HepG2 (cell line): ENCODE measurements around the gene THEMIS. TPM values are rescaled to one million over a fixed set of nuclear protein-coding genes. Genes with fewer than 3 reads are reported as not detected.

ENCODE experiments used
- ATAC-seq: fragments of 200-7000 bp; cut with Tn5 transposase; 3 replicates; pipeline ENCODE4 v1.9.1; 2020; ENCODE audit warnings: mild to moderate bottlenecking, moderate library complexity
- BruUV-seq: library from RNA; stranded (reverse); fragments of 400-500 nt; replicated peaks from 2 replicates; lab custom pipeline; 2021; lab: Mats Ljungman, UMichigan
- CTCF ChIA-PET: fragments of 300-600 bp; formaldehyde crosslinking; extraction: SDS; loops from one replicate; lab custom pipeline; 2021; ENCODE audit warnings: low total read pairs, inconsistent platforms, low intra/inter-chr PET ratio; lab: Yijun Ruan, JAX
- POLR2A ChIA-PET: fragments of 350-600 bp; sonication (Branson Sonifier 250); formaldehyde crosslinking; loops from one replicate; lab custom pipeline; 2020; ENCODE audit warnings: antibody characterized with exemption, inconsistent platforms; lab: Yijun Ruan, JAX
- DNase-seq: peaks from one replicate; pipeline ENCODE4 v3.0.0-alpha.2; 2015; ENCODE audit warnings: low spot score
- FAIRE-seq: peaks from 3 replicates; lab custom pipeline; 2011; peaks lifted over from hg19 to GRCh38; lab: Jason Lieb, UNC
- H2AFZ ChIP-seq: one replicate; pipeline ENCODE4 v1.6.1; 2011; ENCODE audit warnings: low read length, inconsistent platforms
- H3K27ac ChIP-seq: fragments of 300-600 bp; 3 replicates; pipeline ENCODE4 v1.8.0; 2011; ENCODE audit warnings: mixed run types, mild to moderate bottlenecking, mixed read lengths, low read length, inconsistent platforms; ENCODE audit not compliant: insufficient read depth; ENCODE audit errors: extremely low read length
- H3K27me3 ChIP-seq, 2 experiments: fragments of 200-600 bp in 1 of 2; 2 replicates in 1 of 2; 3 replicates in 1 of 2; pipeline versions ENCODE4 v1.6.0 to v1.8.0; 2011; ENCODE audit warnings: low read length in 2 of 2, mild to moderate bottlenecking in 2 of 2, moderate library complexity in 2 of 2, inconsistent platforms in 1 of 2; ENCODE audit not compliant: insufficient read depth in 2 of 2, control insufficient read depth in 1 of 2
- H3K36me3 ChIP-seq, 2 experiments: fragments of 200-600 bp in 1 of 2; replicated peaks in 1 of 2; 2 replicates in 1 of 2; 3 replicates in 1 of 2; pipeline versions ENCODE4 v1.5.1 to v1.8.0; 2011; ENCODE audit warnings: low read length in 2 of 2, inconsistent platforms in 1 of 2; ENCODE audit not compliant: insufficient read depth in 2 of 2, control insufficient read depth in 1 of 2
- H3K4me1 ChIP-seq: 2 replicates; pipeline ENCODE4 v1.5.1; 2012; ENCODE audit warnings: low read length, inconsistent platforms; ENCODE audit not compliant: insufficient read depth
- H3K4me2 ChIP-seq: 2 replicates; pipeline ENCODE4 v1.6.0; 2011; ENCODE audit warnings: low read depth, low read length, inconsistent platforms
- H3K4me3 ChIP-seq, 3 experiments: fragments of 200-600 bp in 1 of 3; sonication (generic), shearing (Covaris generic) in 1 of 3; replicated peaks in 1 of 3; 2 replicates each; pipeline ENCODE4 v1.5.1; 2011 to 2016; ENCODE audit warnings: low read length in 3 of 3, inconsistent platforms in 2 of 3, low read depth in 2 of 3, mild to moderate bottlenecking in 2 of 3, control low read depth in 1 of 3, mixed read lengths in 1 of 3; ENCODE audit not compliant: insufficient read depth in 1 of 3
- H3K79me2 ChIP-seq: one replicate; pipeline ENCODE4 v1.6.1; 2011; ENCODE audit warnings: low read length, inconsistent platforms; ENCODE audit not compliant: insufficient read depth
- H3K9ac ChIP-seq: 2 replicates; pipeline ENCODE4 v1.6.0; 2011; ENCODE audit warnings: mild to moderate bottlenecking, low read depth, low read length, inconsistent platforms; ENCODE audit not compliant: insufficient read depth
- H3K9me3 ChIP-seq: 2 replicates; pipeline ENCODE4 v1.5.1; 2012; ENCODE audit warnings: mild to moderate bottlenecking, low read length
- H4K20me1 ChIP-seq: 2 replicates; pipeline ENCODE4 v1.6.0; 2011; ENCODE audit warnings: inconsistent platforms, mild to moderate bottlenecking, low read length, moderate library complexity; ENCODE audit not compliant: insufficient read depth
- CENPX ChIP-seq: sonication (generic); formaldehyde crosslinking; IDR thresholded peaks from 2 replicates; pipeline ENCODE4 v1.9.0; 2021; ENCODE audit warnings: mild to moderate bottlenecking, missing genetic modification reagents, moderate library complexity
- ETV5 ChIP-seq: IDR thresholded peaks from 2 replicates; pipeline ENCODE4 v1.6.1; 2018; ENCODE audit warnings: missing biosample characterization, missing genetic modification reagents, inconsistent platforms, borderline replicate concordance
- GRHL1 ChIP-seq: sonication (generic); formaldehyde crosslinking; conservative IDR thresholded peaks from 2 replicates; pipeline ENCODE4 v1.8.0; 2022; ENCODE audit warnings: missing genetic modification reagents
- GTF2F1 ChIP-seq: fragments of 150-350 bp; IDR thresholded peaks from 2 replicates; pipeline ENCODE4 v1.6.1; 2014; ENCODE audit warnings: low read length
- NR2F2 ChIP-seq: IDR thresholded peaks from 2 replicates; pipeline ENCODE4 v1.6.1; 2012; ENCODE audit warnings: low read depth, inconsistent platforms, borderline replicate concordance
- PBX3 ChIP-seq: sonication (generic); formaldehyde crosslinking; IDR thresholded peaks from 2 replicates; pipeline ENCODE4 v1.8.1; 2023; ENCODE audit warnings: missing genetic modification reagents, inconsistent platforms, borderline replicate concordance
- SPEN ChIP-seq: sonication (generic); formaldehyde crosslinking; IDR thresholded peaks from 2 replicates; pipeline ENCODE4 v1.5.1; 2020; ENCODE audit warnings: low read depth, mild to moderate bottlenecking, missing genetic modification reagents
- ZBTB34 ChIP-seq: sonication (generic); formaldehyde crosslinking; IDR thresholded peaks from 2 replicates; pipeline ENCODE4 v1.8.0; 2022; ENCODE audit warnings: mild to moderate bottlenecking, missing genetic modification reagents
- ZKSCAN1 ChIP-seq: fragments of 150-350 bp; IDR thresholded peaks from 2 replicates; pipeline ENCODE4 v1.6.1; 2014; ENCODE audit warnings: low read length
- ZNF3 ChIP-seq: IDR thresholded peaks from 2 replicates; pipeline ENCODE4 v1.7.0; 2017; ENCODE audit warnings: inconsistent platforms
- ZNF530 ChIP-seq: sonication (generic); formaldehyde crosslinking; IDR thresholded peaks from 2 replicates; pipeline ENCODE4 v1.5.0; 2020; ENCODE audit warnings: low read depth, mild to moderate bottlenecking, missing genetic modification reagents
- ZSCAN30 ChIP-seq: sonication (generic); formaldehyde crosslinking; IDR thresholded peaks from 2 replicates; pipeline ENCODE4 v1.5.0; 2020; ENCODE audit warnings: mild to moderate bottlenecking, missing genetic modification reagents
- WGBS: methylation state at CpG from one replicate; pipeline ENCODE4 v1.1.6; 2017; ENCODE audit warnings: low lambda C conversion rate; 5-methylcytosine and 5-hydroxymethylcytosine counted together
- in situ Hi-C: cut with HindIII; loops from 2 replicates; pipeline ENCODE4 v1.10.0; 2017; ENCODE audit warnings: low pct_unique_long_range_greater_than_20kb; ENCODE audit not compliant: extremely low pct_ligation_motif_present
- intact Hi-C: fragments of 100-400 bp; cut with micrococcal nuclease; formaldehyde crosslinking; loops from one replicate; pipeline ENCODE4 v1.10.0; 2022; ENCODE audit not compliant: unreplicated experiment
- polyA plus RNA-seq, 8 experiments: library from polyadenylated mRNA; depleted of rRNA in 3 of 8; stranded (reverse) in 7 of 8; unstranded in 1 of 8; fragments of >200 nt; fragmentation: Illumina TruSeq in 4 of 8; extraction: Trizol in 4 of 8; gene quantifications; 2 replicates each; pipeline versions ENCODE4 v1.2.1 to v1.2.3, GENCODE V29; 2011 to 2016; ENCODE audit warnings: low read depth in 4 of 8, missing spikeins in 1 of 8, mixed read lengths in 1 of 8; ENCODE audit not compliant: insufficient read depth in 1 of 8
- total RNA-seq, 5 experiments: library from RNA; depleted of rRNA; stranded (reverse); fragments of >200 nt; fragmentation: Illumina TruSeq; extraction: Trizol; gene quantifications; 2 replicates each; pipeline ENCODE4 v1.2.3, GENCODE V29; 2016; ENCODE audit warnings: low read depth in 1 of 5
- TF ChIP-seq, protein P1 (sequence below): sonication (generic); formaldehyde crosslinking; IDR thresholded peaks from 2 replicates; pipeline ENCODE4 v1.8.1; 2023; ENCODE audit warnings: mild to moderate bottlenecking, moderate library complexity, missing genetic modification reagents
- TF ChIP-seq, protein P2 (sequence below): sonication (generic); formaldehyde crosslinking; IDR thresholded peaks from 2 replicates; pipeline ENCODE4 v1.4.0; 2020; ENCODE audit warnings: missing genetic modification reagents

THEMIS gene
- total and polyA plus RNA-seq, 2 of the 13 experiments (the other 11 are each of a cell fraction or from before 2014, with no cell fraction given), result not detected

DNA sequence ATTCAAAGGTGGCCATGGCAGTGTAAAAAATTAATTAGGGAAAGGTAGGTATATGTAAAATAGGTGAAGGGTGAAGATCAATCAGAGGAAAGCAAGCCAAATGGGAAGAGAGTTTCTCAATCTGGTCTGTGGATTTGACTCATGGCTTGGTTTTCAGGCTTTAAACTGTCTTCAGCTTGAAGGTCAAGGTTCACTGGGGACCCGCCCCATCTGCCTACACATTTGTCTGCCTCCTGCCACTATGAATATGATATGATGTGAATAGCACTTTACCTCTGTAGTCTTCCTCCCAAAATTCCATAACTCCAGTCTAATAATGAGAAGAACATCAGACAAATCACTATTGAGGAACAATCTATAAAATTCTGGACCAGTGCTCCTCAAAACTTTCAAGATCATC, 32.3 kb upstream of the THEMIS start:
- CTCF ChIA-PET, result no interaction called here
- ATAC-seq (no peak), DNase-seq (no peak), FAIRE-seq (no peak)
- no TSS peak for BruUV-seq
- Histone ChIP-seq H3K4me3 (no peak overlapping the region), H2AFZ (no peak overlapping the region), H3K4me1 (no peaks in the 10 kb centered on the region), H3K9me3 (peaks cover 9% of the 10 kb centered on the region), H3K4me2 (no peak overlapping the region), H4K20me1 (no peaks in the 10 kb centered on the region), H3K27ac (no peak overlapping the region), H3K79me2 (no peaks in the 10 kb centered on the region), H3K36me3 (no peaks in the 10 kb centered on the region), H3K27me3 (no peaks in the 10 kb centered on the region), H3K9ac (no peak overlapping the region)
- in situ Hi-C loops (no loop called here), intact Hi-C loops (no loop called here)
- POLR2A ChIA-PET, result no interaction called here
- WGBS, result 0% methylated on average over 1 of the region's 1 CpG
- no peak for TF ChIP-seq GTF2F1
- TF ChIP-seq, protein P1, sequence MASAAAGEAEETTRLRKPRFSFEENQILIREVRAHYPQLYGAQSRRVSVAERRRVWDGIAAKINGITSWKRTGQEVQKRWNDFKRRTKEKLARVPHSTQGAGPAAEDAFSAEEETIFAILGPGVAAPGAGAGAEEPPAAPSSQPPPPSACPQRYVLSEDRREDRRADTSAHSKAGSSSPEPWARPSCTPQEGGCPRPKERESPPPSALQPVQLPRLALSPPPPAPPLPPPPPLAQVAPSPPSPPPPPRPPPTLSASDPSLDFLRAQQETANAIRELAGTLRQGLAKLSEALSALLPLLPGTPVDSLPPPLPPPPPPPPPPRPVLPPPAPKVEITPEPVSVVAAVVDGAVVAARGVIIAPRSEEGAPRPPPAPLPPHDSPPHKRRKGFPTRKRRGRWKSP (CRISPR knock-in tag), result no peak
- no peak for TF ChIP-seq PBX3 (CRISPR knock-in tag)
- no peak for TF ChIP-seq ZSCAN30 (CRISPR knock-in tag)
- TF ChIP-seq ETV5 (CRISPR knock-in tag), result no peak
- no peak for TF ChIP-seq CENPX
- no peak for TF ChIP-seq SPEN
- no peak for TF ChIP-seq ZNF3 (CRISPR knock-in tag)
- no peak for TF ChIP-seq NR2F2
- TF ChIP-seq, protein P2, sequence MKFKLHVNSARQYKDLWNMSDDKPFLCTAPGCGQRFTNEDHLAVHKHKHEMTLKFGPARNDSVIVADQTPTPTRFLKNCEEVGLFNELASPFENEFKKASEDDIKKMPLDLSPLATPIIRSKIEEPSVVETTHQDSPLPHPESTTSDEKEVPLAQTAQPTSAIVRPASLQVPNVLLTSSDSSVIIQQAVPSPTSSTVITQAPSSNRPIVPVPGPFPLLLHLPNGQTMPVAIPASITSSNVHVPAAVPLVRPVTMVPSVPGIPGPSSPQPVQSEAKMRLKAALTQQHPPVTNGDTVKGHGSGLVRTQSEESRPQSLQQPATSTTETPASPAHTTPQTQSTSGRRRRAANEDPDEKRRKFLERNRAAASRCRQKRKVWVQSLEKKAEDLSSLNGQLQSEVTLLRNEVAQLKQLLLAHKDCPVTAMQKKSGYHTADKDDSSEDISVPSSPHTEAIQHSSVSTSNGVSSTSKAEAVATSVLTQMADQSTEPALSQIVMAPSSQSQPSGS (CRISPR knock-in tag), result no peak
- no peak for TF ChIP-seq ZNF530 (CRISPR knock-in tag)
- no peak for TF ChIP-seq ZKSCAN1
- TF ChIP-seq ZBTB34, result no peak
- TF ChIP-seq GRHL1 (CRISPR knock-in tag), result no peak
